CD4-positive, alpha-beta T cell (primary cell): ENCODE measurements around the gene AFF3. TPM values are rescaled to one million over a fixed set of nuclear protein-coding genes. Genes with fewer than 3 reads are reported as not detected.

Source experiments
- ATAC-seq: fragments of 200-7000 bp; cut with Tn5 transposase; one replicate; pipeline ENCODE4 v1.10.0; 2022; ENCODE audit warnings: mild to moderate bottlenecking; ENCODE audit not compliant: poor library complexity
- CTCF ChIA-PET: fragments of 350-600 bp; sonication (Branson Sonifier 250); formaldehyde crosslinking; loops from one replicate; lab custom pipeline; 2021; ENCODE audit warnings: antibody characterized with exemption, inconsistent platforms; lab: Charles Lee
- POLR2A ChIA-PET: fragments of 350-600 bp; sonication (Branson Sonifier 250); formaldehyde crosslinking; loops from one replicate; lab custom pipeline; 2021; ENCODE audit warnings: antibody characterized with exemption, inconsistent platforms; lab: Charles Lee
- DNase-seq, 14 experiments: peaks; one replicate each; pipeline ENCODE4 v3.0.0-alpha.2; 2013 to 2020; ENCODE audit warnings: mixed read lengths in 2 of 14
- H3K27ac ChIP-seq, 2 donors: one replicate each; pipeline versions ENCODE4 v1.5.1 to v1.7.0; 2013; ENCODE audit warnings: low read length in 2 of 2, low read depth in 1 of 2, mild to moderate bottlenecking in 1 of 2
- H3K27me3 ChIP-seq, 2 experiments: 1 replicate in 1 of 2; 2 replicates in 1 of 2; pipeline versions ENCODE4 v1.6.1 to v1.7.0; 2013; ENCODE audit warnings: low read length in 2 of 2, control low read depth in 1 of 2, mild to moderate bottlenecking in 1 of 2, moderate library complexity in 1 of 2; ENCODE audit not compliant: insufficient read depth in 2 of 2, control insufficient read depth in 1 of 2
- H3K36me3 ChIP-seq: one replicate; pipeline ENCODE4 v1.6.1; 2013; ENCODE audit warnings: low read length, control low read depth; ENCODE audit not compliant: insufficient read depth
- H3K4me1 ChIP-seq: one replicate; pipeline ENCODE4 v1.6.1; 2013; ENCODE audit warnings: low read length, control low read depth; ENCODE audit not compliant: insufficient read depth
- H3K4me3 ChIP-seq: one replicate; pipeline ENCODE4 v1.5.1; 2013; ENCODE audit warnings: mild to moderate bottlenecking, low read length, moderate library complexity
- H3K9me3 ChIP-seq, 2 experiments: 1 replicate in 1 of 2; 2 replicates in 1 of 2; pipeline versions ENCODE4 v1.6.1 to v1.7.0; 2013; ENCODE audit warnings: low read length in 2 of 2, mild to moderate bottlenecking in 2 of 2, control low read depth in 1 of 2, moderate library complexity in 1 of 2; ENCODE audit not compliant: control insufficient read depth in 1 of 2, insufficient read depth in 1 of 2
- H3K27ac Mint-ChIP-seq: one replicate; pipeline ENCODE4 v1.8.0; 2020; ENCODE audit warnings: mixed read lengths
- H3K27me3 Mint-ChIP-seq: one replicate; pipeline ENCODE4 v1.8.0; 2021; ENCODE audit warnings: mixed read lengths
- H3K36me3 Mint-ChIP-seq: one replicate; pipeline ENCODE4 v1.8.0; 2021; ENCODE audit warnings: low read depth, mixed read lengths
- H3K4me1 Mint-ChIP-seq: one replicate; pipeline ENCODE4 v1.8.0; 2021; ENCODE audit warnings: low read depth, mixed read lengths
- H3K4me3 Mint-ChIP-seq: one replicate; pipeline ENCODE4 v1.8.0; 2020; ENCODE audit warnings: mild to moderate bottlenecking, mixed read lengths
- H3K9me3 Mint-ChIP-seq: one replicate; pipeline ENCODE4 v1.8.0; 2020; ENCODE audit warnings: mixed read lengths
- CTCF ChIP-seq: fragments of 200-600 bp; IDR thresholded peaks from one replicate; pipeline ENCODE4 v1.8.0; 2022; ENCODE audit warnings: antibody characterized with exemption, mild to moderate bottlenecking
- intact Hi-C, 2 experiments: fragments of 100-400 bp; cut with DNase I in 1 of 2; cut with micrococcal nuclease in 1 of 2; formaldehyde crosslinking; loops; one replicate each; pipeline versions ENCODE4 v1.15.1 to v1.9.0; 2023 to 2025; cut with DNase I, micrococcal nuclease
- total RNA-seq, 174 experiments: library from RNA in 2 of 174; stranded (reverse) in 2 of 174; gene quantifications; one replicate each; pipeline ENCODE4 v1.2.3 and lab custom pipeline; 2021 to 2026

Gene AFF3
- total RNA-seq, 2 experiments from 2014 or later, result 15.4 to 15.7 TPM

GRCh38 chr2:99545066-99545465, 597.3 kb downstream of the AFF3 start:
- no peaks in the 10 kb centered on the region for H3K27me3 Mint-ChIP-seq
- ChIA-PET CTCF (no interaction called here), POLR2A (no interaction called here)
- intact Hi-C loops, result no loop called here
- DNase-seq (no peak), ATAC-seq (no peak)
- TF ChIP-seq CTCF, result no peak
- no peaks in the 10 kb centered on the region for H3K36me3 ChIP-seq
- H3K9me3 Mint-ChIP-seq, result no peaks in the 10 kb centered on the region
- H3K4me3 ChIP-seq, result no peak overlapping the region
- no peak overlapping the region for H3K27ac ChIP-seq
- H3K4me1 Mint-ChIP-seq, result no peaks in the 10 kb centered on the region
- peaks cover 5% of the 10 kb centered on the region for H3K36me3 Mint-ChIP-seq
- H3K9me3 ChIP-seq, result no peaks in the 10 kb centered on the region
- H3K27me3 ChIP-seq, result peaks cover 0 to 3% of the 10 kb centered on the region in 2 experiments
- no peak overlapping the region for H3K4me3 Mint-ChIP-seq
- no peak overlapping the region for H3K27ac Mint-ChIP-seq
- H3K4me1 ChIP-seq, result no peaks in the 10 kb centered on the region

GRCh38 chr2:99544608-99545007, 597.8 kb downstream of the AFF3 start:
- CTCF ChIA-PET, result no interaction called here
- no peak overlapping the region for H3K27ac Mint-ChIP-seq
- H3K9me3 Mint-ChIP-seq, result no peaks in the 10 kb centered on the region
- Histone ChIP-seq H3K4me3 (no peak overlapping the region), H3K27me3 (peaks cover 0 to 3% of the 10 kb centered on the region in 2 experiments), H3K9me3 (no peaks in the 10 kb centered on the region), H3K36me3 (no peaks in the 10 kb centered on the region), H3K4me1 (no peaks in the 10 kb centered on the region), H3K27ac (no peak overlapping the region)
- no peak for TF ChIP-seq CTCF
- POLR2A ChIA-PET, result no interaction called here
- H3K4me1 Mint-ChIP-seq, result no peaks in the 10 kb centered on the region
- no peaks in the 10 kb centered on the region for H3K27me3 Mint-ChIP-seq
- intact Hi-C loops, result no loop called here
- H3K36me3 Mint-ChIP-seq, result peaks cover 1% of the 10 kb centered on the region
- DNase-seq, result no peak
- ATAC-seq, result no peak
- H3K4me3 Mint-ChIP-seq, result no peak overlapping the region

- ChIA-PET POLR2A (no interaction called here), CTCF (no interaction called here)
- H3K4me3 ChIP-seq, result no peak overlapping the region
- no peak overlapping the region for H3K27ac Mint-ChIP-seq
- no peaks in the 10 kb centered on the region for H3K4me1 ChIP-seq
- H3K4me1 Mint-ChIP-seq, result no peaks in the 10 kb centered on the region
- H3K27me3 Mint-ChIP-seq, result no peaks in the 10 kb centered on the region
- no peaks in the 10 kb centered on the region for H3K9me3 ChIP-seq
- no peaks in the 10 kb centered on the region for H3K36me3 ChIP-seq
- intact Hi-C loops, result no loop called here
- no peak overlapping the region for H3K27ac ChIP-seq
- no peak for TF ChIP-seq CTCF
- ATAC-seq (no peak), DNase-seq (no peak)
- H3K4me3 Mint-ChIP-seq, result no peak overlapping the region
- H3K9me3 Mint-ChIP-seq, result no peaks in the 10 kb centered on the region
- H3K36me3 Mint-ChIP-seq, result no peaks in the 10 kb centered on the region
- peaks cover 0 to 3% of the 10 kb centered on the region in 2 experiments for H3K27me3 ChIP-seq
These were observed 599.1 kb downstream of the AFF3 start for GRCh38 chr2:99543247-99543646.
